SU-DHL-6 (cell line): ENCODE data around the gene HTR2B.

Source experiments
- H2AFZ ChIP-seq: fragments of 200-600 bp; sonication (generic); 2 replicates; pipeline ENCODE4 v1.6.1; 2014; ENCODE audit warnings: low read depth, mild to moderate bottlenecking, moderate library complexity, mixed read lengths, antibody characterized with exemption, low read length; ENCODE audit not compliant: severe bottlenecking
- H3F3A ChIP-seq: fragments of 200-600 bp; shearing (Covaris generic); 2 replicates; pipeline ENCODE4 v1.6.0; 2016; ENCODE audit warnings: antibody characterized with exemption, mild to moderate bottlenecking; ENCODE audit not compliant: insufficient read depth
- H3K27ac ChIP-seq: fragments of 200-600 bp; sonication (generic); 2 replicates; pipeline ENCODE4 v1.5.1; 2016; ENCODE audit warnings: low read depth, mild to moderate bottlenecking, low read length, moderate library complexity, mixed read lengths
- H3K27me3 ChIP-seq: fragments of 200-600 bp; sonication (generic), shearing (Covaris generic); 2 replicates; pipeline ENCODE4 v1.6.0; 2014; ENCODE audit warnings: mild to moderate bottlenecking, low read length
- H3K36me3 ChIP-seq: fragments of 200-600 bp; sonication (generic); 2 replicates; pipeline ENCODE4 v1.6.1; 2014; ENCODE audit warnings: mild to moderate bottlenecking, low read length, mixed read lengths
- H3K4me2 ChIP-seq: fragments of 300-600, 200-600 bp; shearing (Covaris generic), sonication (generic); 2 replicates; pipeline ENCODE4 v1.6.0; 2014; ENCODE audit warnings: low read length, low read depth, mild to moderate bottlenecking; ENCODE audit not compliant: poor library complexity, severe bottlenecking
- H3K4me3 ChIP-seq: fragments of 200-600 bp; sonication (generic); 2 replicates; pipeline ENCODE4 v1.5.1; 2014; ENCODE audit warnings: antibody characterized with exemption, low read length, mild to moderate bottlenecking, mixed read lengths; ENCODE audit not compliant: insufficient read depth, poor library complexity, severe bottlenecking
- H3K79me2 ChIP-seq: fragments of 200-600 bp; sonication (generic); 2 replicates; pipeline ENCODE4 v1.6.1; 2014; ENCODE audit warnings: mild to moderate bottlenecking, low read length, moderate library complexity; ENCODE audit not compliant: insufficient read depth
- H3K9ac ChIP-seq: fragments of 200-600 bp; sonication (generic); 2 replicates; pipeline ENCODE4 v1.7.0; 2014; ENCODE audit warnings: mild to moderate bottlenecking, low read length
- H3K9me2 ChIP-seq: fragments of 200-600 bp; sonication (generic); replicated peaks from 2 replicates; pipeline ENCODE4 v1.6.1; 2014; ENCODE audit warnings: low read length; ENCODE audit not compliant: insufficient read depth
- H3K9me3 ChIP-seq: fragments of 200-600 bp; sonication (generic); 2 replicates; pipeline ENCODE4 v1.6.1; 2014; ENCODE audit warnings: low read length, mixed read lengths; ENCODE audit not compliant: insufficient read depth
- H4K20me1 ChIP-seq: fragments of 200-600 bp; sonication (generic); 2 replicates; pipeline ENCODE4 v1.6.1; 2014; ENCODE audit warnings: low read depth, mild to moderate bottlenecking, antibody characterized with exemption, low read length, moderate library complexity, mixed read lengths
- EZH2phosphoT487 ChIP-seq: fragments of 200-600 bp; sonication (generic), shearing (Covaris generic); conservative IDR thresholded peaks from 2 replicates; pipeline ENCODE4 v1.6.1; 2018; ENCODE audit warnings: mild to moderate bottlenecking, antibody characterized with exemption, low read length, moderate library complexity, mixed read lengths
- TF ChIP-seq, protein P1 (sequence below): fragments of 200-600 bp; sonication (generic); IDR thresholded peaks from one replicate; pipeline ENCODE4 v1.5.1; 2017; ENCODE audit warnings: antibody characterized with exemption, mild to moderate bottlenecking, low read length, moderate library complexity; ENCODE audit not compliant: insufficient read depth, poor library complexity, severe bottlenecking

The HTR2B gene

DNA sequence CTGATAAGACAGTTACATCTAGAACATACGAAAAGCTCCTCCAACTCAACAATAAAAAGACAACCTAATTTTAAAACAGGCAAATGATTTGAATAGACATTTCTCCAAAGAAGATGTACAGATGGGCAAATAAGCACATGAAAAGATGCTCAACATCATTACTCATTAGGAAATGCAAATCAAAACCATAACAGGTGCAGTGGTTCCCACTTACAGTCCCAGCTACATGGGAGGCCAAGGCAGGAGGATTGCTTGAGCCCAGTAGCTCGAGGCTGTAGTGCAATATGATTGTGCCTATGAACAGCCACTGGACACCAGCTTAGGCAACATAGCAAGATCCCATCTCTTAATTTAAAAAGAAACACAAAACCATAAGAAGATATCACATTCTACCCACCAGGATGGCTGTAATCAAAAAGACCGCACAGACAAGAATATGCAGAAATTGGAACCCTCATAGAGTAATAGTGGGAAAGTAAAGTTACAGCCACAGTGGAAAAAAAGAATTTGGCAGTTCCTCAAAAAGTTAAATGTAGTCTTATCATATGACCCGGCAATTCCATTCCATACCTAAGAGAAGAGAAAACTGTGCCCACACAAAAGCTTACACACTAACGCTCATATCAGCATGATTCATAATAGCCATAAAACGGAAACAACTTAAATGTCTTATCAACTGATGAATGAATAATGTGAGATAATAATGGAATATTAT lies 43.1 kb upstream of the HTR2B start:
- Histone ChIP-seq H3K9ac (no peak overlapping the region), H3K27me3 (no peaks in the 10 kb centered on the region), H3K4me3 (no peak overlapping the region), H2AFZ (no peak overlapping the region), H3K36me3 (peaks cover 27% of the 10 kb centered on the region; the same call in 1 of the 2 replicates), H4K20me1 (no peaks in the 10 kb centered on the region), H3K79me2 (no peaks in the 10 kb centered on the region), H3F3A (no peaks in the 10 kb centered on the region), H3K27ac (no peak overlapping the region), H3K4me2 (no peak overlapping the region), H3K9me3 (no peaks in the 10 kb centered on the region), H3K9me2 (no peaks in the 10 kb centered on the region)
- TF ChIP-seq, protein P1, sequence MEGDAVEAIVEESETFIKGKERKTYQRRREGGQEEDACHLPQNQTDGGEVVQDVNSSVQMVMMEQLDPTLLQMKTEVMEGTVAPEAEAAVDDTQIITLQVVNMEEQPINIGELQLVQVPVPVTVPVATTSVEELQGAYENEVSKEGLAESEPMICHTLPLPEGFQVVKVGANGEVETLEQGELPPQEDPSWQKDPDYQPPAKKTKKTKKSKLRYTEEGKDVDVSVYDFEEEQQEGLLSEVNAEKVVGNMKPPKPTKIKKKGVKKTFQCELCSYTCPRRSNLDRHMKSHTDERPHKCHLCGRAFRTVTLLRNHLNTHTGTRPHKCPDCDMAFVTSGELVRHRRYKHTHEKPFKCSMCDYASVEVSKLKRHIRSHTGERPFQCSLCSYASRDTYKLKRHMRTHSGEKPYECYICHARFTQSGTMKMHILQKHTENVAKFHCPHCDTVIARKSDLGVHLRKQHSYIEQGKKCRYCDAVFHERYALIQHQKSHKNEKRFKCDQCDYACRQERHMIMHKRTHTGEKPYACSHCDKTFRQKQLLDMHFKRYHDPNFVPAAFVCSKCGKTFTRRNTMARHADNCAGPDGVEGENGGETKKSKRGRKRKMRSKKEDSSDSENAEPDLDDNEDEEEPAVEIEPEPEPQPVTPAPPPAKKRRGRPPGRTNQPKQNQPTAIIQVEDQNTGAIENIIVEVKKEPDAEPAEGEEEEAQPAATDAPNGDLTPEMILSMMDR = no peak
- no peak for TF ChIP-seq EZH2phosphoT487

GRCh38 chr2:231163414-231164095 lies 38.7 kb upstream of the HTR2B start:
- Histone ChIP-seq H3F3A (no peaks in the 10 kb centered on the region), H4K20me1 (no peaks in the 10 kb centered on the region), H3K9me3 (no peaks in the 10 kb centered on the region), H3K36me3 (peaks cover 23% of the 10 kb centered on the region; the same call in 1 of the 2 replicates), H3K79me2 (no peaks in the 10 kb centered on the region), H3K4me2 (no peak overlapping the region), H3K27me3 (no peaks in the 10 kb centered on the region), H2AFZ (no peak overlapping the region), H3K4me3 (no peak overlapping the region), H3K9ac (no peak overlapping the region), H3K9me2 (no peaks in the 10 kb centered on the region), H3K27ac (no peak overlapping the region)
- no peak for TF ChIP-seq EZH2phosphoT487

GRCh38 chr2:231163011-231163410 lies 38.2 kb upstream of the HTR2B start:
- peaks cover 23% of the 10 kb centered on the region; the same call in 1 of the 2 replicates for H3K36me3 ChIP-seq
- H3K4me3 ChIP-seq = no peak overlapping the region

More at GRCh38 chr2:231163011-231163410, 38.2 kb upstream of the HTR2B start:
- Histone ChIP-seq H3K27me3 (no peaks in the 10 kb centered on the region), H3K9me2 (no peaks in the 10 kb centered on the region), H3K9me3 (no peaks in the 10 kb centered on the region), H3F3A (no peaks in the 10 kb centered on the region), H3K9ac (no peak overlapping the region), H2AFZ (no peak overlapping the region), H3K27ac (no peak overlapping the region), H4K20me1 (no peaks in the 10 kb centered on the region), H3K79me2 (no peaks in the 10 kb centered on the region), H3K4me2 (no peak overlapping the region)
- TF ChIP-seq, protein P1 = no peak
- no peak for TF ChIP-seq EZH2phosphoT487
